WTC11 (cell line): Measurements from ENCODE around the gene FFAR2. TPM values are rescaled to one million over a fixed set of nuclear protein-coding genes. Genes with fewer than 3 reads are reported as not detected.

Experiments used
- ATAC-seq: fragments of 200-7000 bp; cut with Tn5 transposase; 2 replicates; pipeline ENCODE4 v1.10.0; 2021; ENCODE audit warnings: mild to moderate bottlenecking, moderate library complexity
- Bru-seq: library from RNA; stranded (reverse); fragments of 400-500 nt; gene quantifications from one replicate; lab custom pipeline; 2021; lab: Mats Ljungman, UMichigan
- CTCF ChIA-PET: fragments of 300-600 bp; sonication (Branson Sonifier 250); formaldehyde crosslinking; loops from one replicate; lab custom pipeline; 2021; ENCODE audit warnings: antibody characterized with exemption; lab: Charles Lee
- POLR2A ChIA-PET: fragments of 350-600 bp; sonication (Branson Sonifier 250); formaldehyde crosslinking; loops from one replicate; lab custom pipeline; 2021; ENCODE audit warnings: antibody characterized with exemption; lab: Charles Lee
- DNase-seq: peaks from one replicate; pipeline ENCODE4 v3.0.0; 2021; ENCODE audit warnings: low spot score
- H3K27ac Mint-ChIP-seq: 2 replicates; pipeline ENCODE4 v1.8.0; 2021; ENCODE audit warnings: mixed read lengths
- H3K27me3 Mint-ChIP-seq: 2 replicates; pipeline ENCODE4 v1.8.0; 2021; ENCODE audit warnings: low read depth, mild to moderate bottlenecking, moderate library complexity, mixed read lengths
- H3K36me3 Mint-ChIP-seq: 2 replicates; pipeline ENCODE4 v1.8.0; 2021; ENCODE audit warnings: mixed read lengths
- H3K4me1 Mint-ChIP-seq: 2 replicates; pipeline ENCODE4 v1.8.0; 2022; ENCODE audit warnings: mixed read lengths
- H3K4me3 Mint-ChIP-seq: 2 replicates; pipeline ENCODE4 v1.8.0; 2021; ENCODE audit warnings: mild to moderate bottlenecking, moderate library complexity, mixed read lengths
- H3K9me3 Mint-ChIP-seq: 2 replicates; pipeline ENCODE4 v1.8.0; 2021; ENCODE audit warnings: mixed read lengths
- ATF1 ChIP-seq: sonication (generic); formaldehyde crosslinking; IDR thresholded peaks from 2 replicates; pipeline ENCODE4 v1.8.1; 2023; ENCODE audit warnings: mild to moderate bottlenecking, moderate library complexity, missing genetic modification reagents
- ATF3 ChIP-seq: sonication (generic); formaldehyde crosslinking; conservative IDR thresholded peaks from 2 replicates; pipeline ENCODE4 v1.8.1; 2022; ENCODE audit warnings: mild to moderate bottlenecking, missing genetic modification reagents
- CBFB ChIP-seq: sonication (generic); formaldehyde crosslinking; IDR thresholded peaks from 2 replicates; pipeline ENCODE4 v1.8.1; 2022; ENCODE audit warnings: mild to moderate bottlenecking, low read depth, missing genetic modification reagents
- CREM ChIP-seq: sonication (generic); formaldehyde crosslinking; IDR thresholded peaks from 2 replicates; pipeline ENCODE4 v1.8.1; 2022; ENCODE audit warnings: mild to moderate bottlenecking, missing genetic modification reagents, moderate library complexity
- CTCF ChIP-seq: fragments of 200-600 bp; IDR thresholded peaks from 2 replicates; pipeline ENCODE4 v1.8.0; 2022; ENCODE audit warnings: antibody characterized with exemption
- EMX1 ChIP-seq: fragments of 250-450 bp; sonication (Bioruptor Pico); IDR thresholded peaks from 2 replicates; pipeline ENCODE4 v1.8.0; 2021; ENCODE audit warnings: mild to moderate bottlenecking
- FOXK1 ChIP-seq: sonication (generic); formaldehyde crosslinking; IDR thresholded peaks from 2 replicates; pipeline ENCODE4 v1.8.0; 2022; ENCODE audit warnings: mild to moderate bottlenecking, moderate library complexity, missing genetic modification reagents
- HMGXB4 ChIP-seq: sonication (generic); formaldehyde crosslinking; IDR thresholded peaks from 2 replicates; pipeline ENCODE4 v1.8.1; 2023; ENCODE audit warnings: mild to moderate bottlenecking, moderate library complexity, missing genetic modification reagents
- NFYB ChIP-seq: sonication (generic); formaldehyde crosslinking; conservative IDR thresholded peaks from 2 replicates; pipeline ENCODE4 v1.8.0; 2022; ENCODE audit warnings: low read depth, missing genetic modification reagents
- RELA ChIP-seq: sonication (generic); formaldehyde crosslinking; IDR thresholded peaks from 2 replicates; pipeline ENCODE4 v1.8.1; 2022; ENCODE audit warnings: missing genetic modification reagents, mild to moderate bottlenecking, borderline replicate concordance
- RORB ChIP-seq: fragments of 250-450 bp; sonication (Bioruptor Pico); IDR thresholded peaks from 2 replicates; pipeline ENCODE4 v1.9.0; 2021; ENCODE audit warnings: mild to moderate bottlenecking
- TEAD1 ChIP-seq: sonication (generic); formaldehyde crosslinking; IDR thresholded peaks from 2 replicates; pipeline ENCODE4 v1.8.0; 2022; ENCODE audit warnings: mild to moderate bottlenecking, missing genetic modification reagents
- USF2 ChIP-seq: sonication (generic); formaldehyde crosslinking; IDR thresholded peaks from 2 replicates; pipeline ENCODE4 v1.8.1; 2023; ENCODE audit warnings: mild to moderate bottlenecking, missing genetic modification reagents, moderate library complexity
- ZBTB21 ChIP-seq: sonication (generic); formaldehyde crosslinking; IDR thresholded peaks from 2 replicates; pipeline ENCODE4 v1.8.1; 2023; ENCODE audit warnings: mild to moderate bottlenecking, missing genetic modification reagents, borderline replicate concordance
- ZNF138 ChIP-seq: sonication (generic); formaldehyde crosslinking; conservative IDR thresholded peaks from 2 replicates; pipeline ENCODE4 v1.8.1; 2022; ENCODE audit warnings: mild to moderate bottlenecking, moderate library complexity, missing genetic modification reagents
- long read RNA-seq, 3 experiments: library from RNA in 1 of 3; library from capped mRNA in 1 of 3; library from polyadenylated mRNA in 1 of 3; unstranded in 2 of 3; stranded (forward) in 1 of 3; transcript quantifications; one replicate each; pipeline ENCODE4 v2.0.0, GENCODE V29; 2021
- total RNA-seq: library from RNA; stranded (reverse); gene quantifications from 3 replicates; pipeline ENCODE4 v1.2.3, GENCODE V29; 2021
- TF ChIP-seq, protein P1 (sequence below): fragments of 250-450 bp; sonication (Bioruptor Pico); IDR thresholded peaks from 2 replicates; pipeline ENCODE4 v1.8.0; 2021; ENCODE audit warnings: mild to moderate bottlenecking
- TF ChIP-seq, protein P2 (sequence below): sonication (generic); formaldehyde crosslinking; IDR thresholded peaks from 2 replicates; pipeline ENCODE4 v1.8.0; 2022; ENCODE audit warnings: mild to moderate bottlenecking, missing genetic modification reagents

Gene FFAR2
- total RNA-seq (not detected in 3 replicates), Bru-seq, nascent RNA (not detected)
- long read RNA-seq, experiment 1: 0 reads
- long read RNA-seq, experiment 2: 0 reads
- long read RNA-seq, experiment 3: 0 reads

- DNase-seq (no peak), ATAC-seq (no peak)
- Mint-ChIP-seq H3K36me3 (no peaks in the 10 kb centered on the region), H3K9me3 (no peaks in the 10 kb centered on the region), H3K27ac (no peak within 1 kb of the TSS), H3K4me3 (no peak within 1 kb of the TSS), H3K4me1 (peaks cover 9% of the 10 kb centered on the region), H3K27me3 (peaks cover 9% of the 10 kb centered on the region)
- CTCF ChIA-PET: interaction anchor here (0.6 to 2.3 kb wide), 4 partner anchors 15 to 380 kb away, joined by 3 to 9 read pairs (median 4); no protein-coding TSS in a partner anchor
- POLR2A ChIA-PET: interaction anchor here (0.6 kb wide), 1 partner anchor 18 kb away, joined by 7 read pairs; no protein-coding TSS in a partner anchor
- TF ChIP-seq FOXK1 (no peak), CTCF (no peak), ATF3 (CRISPR knock-in tag) (no peak), HMGXB4 (CRISPR knock-in tag) (no peak), NFYB (CRISPR knock-in tag) (no peak), USF2 (CRISPR knock-in tag) (no peak), ATF1 (CRISPR knock-in tag) (no peak), CBFB (CRISPR knock-in tag) (no peak), CREM (CRISPR knock-in tag) (no peak), ZBTB21 (CRISPR knock-in tag) (no peak), RELA (CRISPR knock-in tag) (no peak), RORB (no peak), TEAD1 (CRISPR knock-in tag) (no peak)
- TF ChIP-seq, protein P1, sequence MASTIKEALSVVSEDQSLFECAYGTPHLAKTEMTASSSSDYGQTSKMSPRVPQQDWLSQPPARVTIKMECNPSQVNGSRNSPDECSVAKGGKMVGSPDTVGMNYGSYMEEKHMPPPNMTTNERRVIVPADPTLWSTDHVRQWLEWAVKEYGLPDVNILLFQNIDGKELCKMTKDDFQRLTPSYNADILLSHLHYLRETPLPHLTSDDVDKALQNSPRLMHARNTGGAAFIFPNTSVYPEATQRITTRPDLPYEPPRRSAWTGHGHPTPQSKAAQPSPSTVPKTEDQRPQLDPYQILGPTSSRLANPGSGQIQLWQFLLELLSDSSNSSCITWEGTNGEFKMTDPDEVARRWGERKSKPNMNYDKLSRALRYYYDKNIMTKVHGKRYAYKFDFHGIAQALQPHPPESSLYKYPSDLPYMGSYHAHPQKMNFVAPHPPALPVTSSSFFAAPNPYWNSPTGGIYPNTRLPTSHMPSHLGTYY: no peak
- TF ChIP-seq, protein P2, sequence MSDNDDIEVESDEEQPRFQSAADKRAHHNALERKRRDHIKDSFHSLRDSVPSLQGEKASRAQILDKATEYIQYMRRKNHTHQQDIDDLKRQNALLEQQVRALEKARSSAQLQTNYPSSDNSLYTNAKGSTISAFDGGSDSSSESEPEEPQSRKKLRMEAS (CRISPR knock-in tag): no peak
Measured at GRCh38 chr19:35447606-35448469, at the start of gene FFAR2. Gene FFAR2 (plus strand): TSS chr19:35448257. CDS start chr19:35449715, 1,458 bp downstream.

GRCh38 chr19:35398570-35398969, 49.5 kb upstream of the FFAR2 start:
- TF ChIP-seq EMX1 (CRISPR knock-in tag): no peak
- TF ChIP-seq ZNF138: no peak
- TF ChIP-seq NFYB (CRISPR knock-in tag): no peak
- no peak for ATAC-seq
- Mint-ChIP-seq H3K4me1 (no peaks in the 10 kb centered on the region), H3K27ac (no peak overlapping the region), H3K4me3 (no peak overlapping the region), H3K27me3 (no peaks in the 10 kb centered on the region), H3K9me3 (no peaks in the 10 kb centered on the region), H3K36me3 (no peaks in the 10 kb centered on the region)
- ChIA-PET CTCF (no interaction called here), POLR2A (no interaction called here)
- no peak for DNase-seq
